Femur (tissue), 1 donor: Measurements from ENCODE around the gene CDH15.
A peak's percentile ranks its signal among the peaks of the same experiment; 100 is the strongest.
"Not testable (repeated sequence)": the region's sequence is repeated elsewhere in the genome, so short reads cannot be mapped to it uniquely, and the experiment has no call there.

ENCODE experiments used
- DNase-seq: peaks from one replicate; pipeline ENCODE4 v3.0.0-alpha.2; 2017

CDH15 gene

GRCh38 chr16:89157778-89158177 lies 13.8 kb upstream of the CDH15 start:
- no peak for DNase-seq

GRCh38 chr16:89159066-89159849 lies 12.3 kb upstream of the CDH15 start:
- DNase-seq: no peak

- no peak for DNase-seq
Measured at GRCh38 chr16:89159850-89160354, 11.6 kb upstream of the CDH15 start.

GRCh38 chr16:89160977-89161701 lies 10.4 kb upstream of the CDH15 start:
- DNase-seq: no peak

GRCh38 chr16:89161763-89162713 lies 9.5 kb upstream of the CDH15 start:
- DNase-seq: no peak

- DNase-seq: no peak
Measured at GRCh38 chr16:89163297-89163696, 8.3 kb upstream of the CDH15 start.

GRCh38 chr16:89164436-89164835 lies 7.1 kb upstream of the CDH15 start:
- DNase-seq: no peak

GRCh38 chr16:89164847-89165680 lies 6.5 kb upstream of the CDH15 start:
- no peak for DNase-seq

- not testable (repeated sequence) for DNase-seq
Measured at GRCh38 chr16:89165681-89165979, 5.9 kb upstream of the CDH15 start.

- DNase-seq: no peak
Measured at GRCh38 chr16:89166696-89167424, 4.7 kb upstream of the CDH15 start.

- peak; percentile 89 for DNase-seq
Measured at GRCh38 chr16:89167425-89167941, 4.1 kb upstream of the CDH15 start.

- no peak for DNase-seq
Measured at GRCh38 chr16:89168381-89169189, 3.0 kb upstream of the CDH15 start.

GRCh38 chr16:89169778-89170177 lies 1.8 kb upstream of the CDH15 start:
- no peak for DNase-seq

- peak; percentile 48 for DNase-seq
Measured at GRCh38 chr16:89170346-89171215, 967 bp upstream of the CDH15 start.

GRCh38 chr16:89172171-89172527 lies 601 bp downstream of the CDH15 start:
- DNase-seq: peak; percentile 31

- DNase-seq: peak; percentile 76
Measured at GRCh38 chr16:89172528-89173173, 1.1 kb downstream of the CDH15 start.

GRCh38 chr16:89173174-89173921 lies 1.8 kb downstream of the CDH15 start:
- peak; percentile 48 for DNase-seq
